AG08395 (cell line): Measurements from ENCODE around the gene TSPAN33.
"Not testable (repeated sequence)": the region's sequence is repeated elsewhere in the genome, so short reads cannot be mapped to it uniquely, and the experiment has no call there.

Experiments
- DNase-seq: peaks from one replicate; pipeline ENCODE4 v3.0.0; 2012; ENCODE audit warnings: mixed read lengths, low spot score

Gene TSPAN33

GRCh38 chr7:129209067-129209926 is 64.8 kb downstream of the TSPAN33 start:
- no peak for DNase-seq

GRCh38 chr7:129210256-129210988 is 65.9 kb downstream of the TSPAN33 start:
- peak; percentile 84 for DNase-seq

- DNase-seq = no peak
Measured at GRCh38 chr7:129210989-129211312, 66.4 kb downstream of the TSPAN33 start.

GRCh38 chr7:129212126-129212525 is 67.6 kb downstream of the TSPAN33 start:
- no peak for DNase-seq

GRCh38 chr7:129212596-129212995 is 68.1 kb downstream of the TSPAN33 start:
- no peak for DNase-seq

- DNase-seq = no peak
Measured at GRCh38 chr7:129213828-129214227, 69.3 kb downstream of the TSPAN33 start.

- DNase-seq = not testable (repeated sequence)
Measured at GRCh38 chr7:129215691-129216090, 71.2 kb downstream of the TSPAN33 start.

GRCh38 chr7:129216101-129216715 is 71.7 kb downstream of the TSPAN33 start:
- not testable (repeated sequence) for DNase-seq

- DNase-seq = not testable (repeated sequence)
Measured at GRCh38 chr7:129216821-129217416, 72.4 kb downstream of the TSPAN33 start.

- DNase-seq = peak; percentile 89
Measured at GRCh38 chr7:129218514-129219062, 74.1 kb downstream of the TSPAN33 start.

- DNase-seq = not testable (repeated sequence)
Measured at GRCh38 chr7:129219166-129219565, 74.7 kb downstream of the TSPAN33 start.
